ENCODE data around the gene MRM2. TPM values are rescaled to one million over a fixed set of nuclear protein-coding genes. Genes with fewer than 3 reads are reported as not detected.
"Not testable (repeated sequence)": the region's sequence is repeated elsewhere in the genome, so short reads cannot be mapped to it uniquely, and the experiment has no call there.

MRM2 gene
- total RNA-seq, 1 donor = 20.7 TPM

- no peak overlapping the region for H3K4me3 ChIP-seq (ENCODE audit: low read depth, low read length)
- no peak for DNase-seq (ENCODE audit: low read depth)
- TF ChIP-seq CTCF (IDR thresholded peaks at IDR 0.05; ENCODE audit: insufficient read depth, low read length) = no peak
Observed at GRCh38 chr7:2269991-2270460, 28.0 kb upstream of the MRM2 start.

GRCh38 chr7:2269089-2269990 is 27.3 kb upstream of the MRM2 start:
- H3K4me3 ChIP-seq (ENCODE audit: low read depth, low read length) = not testable (repeated sequence)
- DNase-seq (ENCODE audit: low read depth) = peak; percentile 19

GRCh38 chr7:2266911-2267310 is 24.9 kb upstream of the MRM2 start:
- no peak overlapping the region for H3K4me3 ChIP-seq (ENCODE audit: low read depth, low read length)
- peak; percentile 33 for DNase-seq (ENCODE audit: low read depth)
- no peak for TF ChIP-seq CTCF (IDR thresholded peaks at IDR 0.05; ENCODE audit: insufficient read depth, low read length)

GRCh38 chr7:2264158-2264557 is 22.2 kb upstream of the MRM2 start:
- no peak for DNase-seq (ENCODE audit: low read depth)
- TF ChIP-seq CTCF (IDR thresholded peaks at IDR 0.05; ENCODE audit: insufficient read depth, low read length) = no peak
- H3K4me3 ChIP-seq (ENCODE audit: low read depth, low read length) = no peak overlapping the region

GRCh38 chr7:2263176-2263575 is 21.2 kb upstream of the MRM2 start:
- no peak overlapping the region for H3K4me3 ChIP-seq (ENCODE audit: low read depth, low read length)
- DNase-seq (ENCODE audit: low read depth) = no peak
- no peak for TF ChIP-seq CTCF (IDR thresholded peaks at IDR 0.05; ENCODE audit: insufficient read depth, low read length)

GRCh38 chr7:2261611-2262010 is 19.6 kb upstream of the MRM2 start:
- TF ChIP-seq CTCF (IDR thresholded peaks at IDR 0.05; ENCODE audit: insufficient read depth, low read length) = no peak
- no peak overlapping the region for H3K4me3 ChIP-seq (ENCODE audit: low read depth, low read length)
- DNase-seq (ENCODE audit: low read depth) = no peak

GRCh38 chr7:2260820-2261219 is 18.8 kb upstream of the MRM2 start:
- no peak for DNase-seq (ENCODE audit: low read depth)

More at GRCh38 chr7:2260820-2261219, 18.8 kb upstream of the MRM2 start:
- TF ChIP-seq CTCF (IDR thresholded peaks at IDR 0.05; ENCODE audit: insufficient read depth, low read length) = no peak
- H3K4me3 ChIP-seq (ENCODE audit: low read depth, low read length) = no peak overlapping the region

Measured in fibroblast of the aortic adventitia (primary cell).